ENCODE measurements around the gene STMND1.

Gene STMND1

DNA sequence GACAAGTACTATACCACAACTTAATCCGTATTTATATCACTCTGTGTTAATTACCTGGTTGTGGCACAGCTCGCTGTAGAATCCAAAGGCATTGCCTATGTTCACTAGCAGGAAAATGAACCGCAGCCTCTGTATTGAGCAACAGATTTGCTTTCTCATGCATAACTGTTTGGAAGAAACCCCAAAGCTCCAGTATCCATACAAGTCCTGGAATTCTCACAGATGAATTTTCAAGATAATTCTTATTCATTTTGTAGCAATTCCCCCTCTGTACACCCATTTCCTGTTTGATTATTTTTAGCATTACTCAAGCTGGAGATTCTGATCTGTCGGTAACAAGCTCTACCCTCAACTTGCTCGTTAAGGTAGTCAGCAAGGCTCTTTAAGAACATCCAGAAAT, 63.5 kb downstream of the STMND1 start:
- DNase-seq (ENCODE audit: low read depth), result no peak

DNA sequence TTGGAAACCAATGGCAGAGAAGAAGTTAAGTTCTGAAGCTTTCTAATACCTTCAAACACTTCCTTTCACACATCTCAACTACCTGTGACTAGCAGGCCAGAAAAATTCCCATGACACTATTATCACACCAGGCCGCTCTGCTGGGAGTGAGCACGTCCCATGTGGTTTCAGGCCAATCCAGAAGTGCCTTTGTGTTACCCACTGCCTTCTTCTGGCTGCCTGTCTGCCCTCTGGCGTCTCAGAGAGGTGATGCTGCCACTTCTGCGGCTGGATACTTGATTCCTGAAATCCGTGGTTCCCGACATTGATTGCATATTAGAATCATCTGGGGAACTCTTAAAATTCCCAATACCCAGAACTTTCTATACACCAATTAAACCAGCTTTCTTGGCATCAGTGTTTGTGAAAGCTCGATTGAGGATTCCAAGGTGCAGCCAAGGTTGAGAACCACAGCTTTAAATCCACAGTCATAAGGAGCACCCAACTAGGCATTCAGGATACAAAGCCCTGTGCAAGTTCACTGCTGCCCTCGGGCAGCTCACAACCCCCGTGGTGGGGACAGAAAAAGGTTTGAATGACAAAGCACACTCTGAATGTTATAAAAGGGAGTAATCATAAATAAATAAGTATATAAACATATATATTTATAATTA, 65.6 kb downstream of the STMND1 start:
- no peak for DNase-seq (ENCODE audit: low read depth)

- no peak for DNase-seq (ENCODE audit: low read depth)
Measured at GRCh38 chr6:17169291-17169690, 67.4 kb downstream of the STMND1 start.

- no peak for DNase-seq (ENCODE audit: low read depth)
Measured at GRCh38 chr6:17169711-17170110, 67.9 kb downstream of the STMND1 start.

GRCh38 chr6:17172836-17173470, 71.1 kb downstream of the STMND1 start:
- no peak for DNase-seq (ENCODE audit: low read depth)

- no peak for DNase-seq (ENCODE audit: low read depth)
Measured at GRCh38 chr6:17178326-17178725, 76.5 kb downstream of the STMND1 start.

- DNase-seq (ENCODE audit: low read depth), result no peak
Measured at GRCh38 chr6:17178754-17179529, 77.1 kb downstream of the STMND1 start.

DNA sequence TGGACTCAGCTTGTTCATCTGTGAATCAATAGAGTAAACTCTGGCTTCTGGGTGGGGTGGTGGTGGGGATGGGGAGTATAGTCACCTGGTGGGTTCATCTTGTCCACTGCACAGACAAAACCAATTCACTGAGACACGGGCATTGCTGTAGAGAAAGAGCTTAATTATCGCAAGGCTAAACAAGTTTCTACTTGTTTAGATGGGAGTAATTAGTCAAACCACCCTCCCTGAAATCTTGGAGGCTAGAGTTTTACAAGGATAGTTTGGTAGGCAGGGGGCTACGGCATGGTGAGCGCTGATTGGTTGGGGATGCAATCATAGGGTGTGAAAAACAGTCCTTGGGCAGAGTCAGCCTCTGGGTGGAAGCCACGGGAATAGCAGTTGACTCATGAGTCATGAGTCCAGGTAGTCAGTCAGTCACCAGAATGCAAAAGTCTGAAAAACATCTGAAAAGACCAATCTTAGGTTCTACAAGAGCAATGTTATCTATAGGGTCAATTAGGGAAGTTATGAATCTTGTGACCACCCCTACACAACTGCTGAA, 77.8 kb downstream of the STMND1 start:
- DNase-seq (ENCODE audit: low read depth), result no peak
